DMS79 (cell line): Measurements from ENCODE around the gene TRIM32.

ENCODE experiments used
- DNase-seq: peaks from one replicate; lab custom pipeline; 2025; lab: John Stamatoyannopoulos, UW

TRIM32 gene

DNA sequence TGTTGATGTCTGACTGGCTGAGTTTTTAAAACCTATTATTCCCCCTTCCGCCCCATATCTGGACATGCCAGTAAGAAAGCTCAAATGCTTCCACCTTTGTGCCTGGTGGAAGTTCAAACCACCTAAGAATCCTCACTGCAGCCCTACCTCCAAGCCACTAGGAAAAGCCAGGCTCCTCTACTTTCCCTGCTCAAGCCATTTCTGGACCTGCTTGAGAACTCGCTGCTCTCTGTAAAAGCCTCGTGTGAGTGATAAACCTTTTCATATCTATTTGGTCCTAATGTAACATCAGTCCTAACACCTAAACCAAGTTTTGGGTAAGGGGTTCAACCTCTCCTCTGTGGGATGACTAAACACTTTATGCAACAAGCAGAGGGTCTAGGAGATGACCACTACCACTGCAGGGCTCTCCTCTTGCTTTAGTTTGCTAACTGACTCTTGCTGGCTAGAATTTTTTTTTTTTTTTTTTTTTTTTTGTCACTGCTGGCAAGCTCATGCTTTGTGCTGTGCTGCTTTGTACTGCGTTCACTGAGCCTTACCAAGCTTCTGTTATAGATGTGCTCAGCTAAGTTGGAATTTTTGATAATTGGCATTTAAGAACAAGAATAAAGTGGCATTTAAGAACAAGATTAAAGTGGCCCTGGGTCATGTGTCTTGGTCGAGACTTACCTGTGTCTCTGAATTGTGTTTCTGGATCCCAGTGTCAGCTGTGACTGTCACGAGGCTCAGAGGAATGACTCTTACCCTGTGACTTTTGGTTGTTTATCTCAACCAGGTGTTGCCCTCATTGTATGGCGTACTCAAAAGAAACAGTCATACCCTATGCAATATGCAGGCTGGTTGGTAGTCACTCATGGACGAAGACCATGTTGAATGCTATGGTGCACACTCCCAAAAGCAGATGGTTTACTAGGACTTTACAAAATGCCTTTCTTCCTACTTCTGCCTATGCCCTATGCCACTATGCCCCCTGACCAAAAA is 19.5 kb downstream of the TRIM32 start:
- no peak for DNase-seq

DNA sequence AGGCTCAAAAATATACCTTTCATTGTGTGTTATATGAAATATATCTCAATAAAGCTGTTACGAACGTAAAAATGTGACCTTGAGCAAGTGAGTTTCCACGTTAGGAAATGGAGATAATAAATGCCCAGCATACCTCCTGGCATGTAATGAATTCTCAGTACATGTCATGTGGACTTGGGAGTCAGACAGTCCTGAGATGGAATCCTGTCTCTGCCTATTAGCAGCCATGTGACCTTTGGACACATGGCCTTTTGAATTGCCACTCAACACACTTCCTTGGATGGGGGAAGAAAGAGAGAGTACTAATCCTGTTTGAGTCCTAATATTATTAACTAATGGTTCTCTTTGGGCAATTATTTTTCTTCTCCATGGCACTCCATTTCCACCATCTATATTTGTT is 25.7 kb downstream of the TRIM32 start:
- no peak for DNase-seq

GRCh38 chr9:116713271-116713670 is 26.2 kb downstream of the TRIM32 start:
- DNase-seq = peak; percentile 42

GRCh38 chr9:116715751-116716150 is 28.6 kb downstream of the TRIM32 start:
- DNase-seq = no peak

DNA sequence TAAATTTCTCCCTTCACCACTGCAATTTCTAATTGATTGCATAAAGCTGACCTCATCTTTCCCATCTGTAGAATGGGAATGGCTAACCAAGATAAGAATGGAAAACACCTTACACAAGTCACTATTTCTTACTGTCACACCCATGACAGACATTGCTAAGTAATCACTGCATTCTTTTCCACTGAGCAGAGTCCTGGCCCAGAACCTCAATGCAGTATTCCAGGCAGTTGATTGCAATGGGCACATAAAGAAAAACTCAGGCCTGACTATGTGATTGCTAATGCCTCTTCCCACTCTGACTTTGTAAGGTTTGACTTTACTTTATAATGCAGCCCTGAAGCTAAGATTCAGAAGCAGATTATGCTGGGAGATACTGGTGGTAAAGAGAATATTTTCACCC is 29.3 kb downstream of the TRIM32 start:
- no peak for DNase-seq

- no peak for DNase-seq
These were observed 30.0 kb downstream of the TRIM32 start for GRCh38 chr9:116717150-116717549.

GRCh38 chr9:116718111-116718510 is 31.0 kb downstream of the TRIM32 start:
- no peak for DNase-seq

GRCh38 chr9:116720111-116720510 is 33.0 kb downstream of the TRIM32 start:
- no peak for DNase-seq

GRCh38 chr9:116721411-116721810 is 34.3 kb downstream of the TRIM32 start:
- no peak for DNase-seq

DNA sequence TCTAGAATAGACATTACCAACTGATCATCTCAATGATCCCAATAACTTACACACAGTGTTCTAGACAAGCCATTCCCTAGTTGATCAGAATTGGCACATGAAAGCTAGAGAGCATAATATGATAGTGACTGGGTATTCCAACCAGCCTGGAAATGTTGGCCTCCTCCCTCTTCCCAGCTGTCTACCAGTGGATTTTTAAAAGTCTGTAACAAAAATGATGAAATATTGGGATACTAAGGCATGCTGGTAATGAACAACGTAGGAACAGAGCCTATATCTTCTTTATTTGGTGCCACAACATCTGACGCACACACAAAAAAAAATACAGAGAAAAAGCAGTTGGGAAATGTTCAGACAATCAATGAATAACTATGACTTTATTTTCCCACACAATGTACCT is 34.8 kb downstream of the TRIM32 start:
- no peak for DNase-seq

- no peak for DNase-seq
These were observed 37.0 kb downstream of the TRIM32 start for GRCh38 chr9:116724123-116724522.

DNA sequence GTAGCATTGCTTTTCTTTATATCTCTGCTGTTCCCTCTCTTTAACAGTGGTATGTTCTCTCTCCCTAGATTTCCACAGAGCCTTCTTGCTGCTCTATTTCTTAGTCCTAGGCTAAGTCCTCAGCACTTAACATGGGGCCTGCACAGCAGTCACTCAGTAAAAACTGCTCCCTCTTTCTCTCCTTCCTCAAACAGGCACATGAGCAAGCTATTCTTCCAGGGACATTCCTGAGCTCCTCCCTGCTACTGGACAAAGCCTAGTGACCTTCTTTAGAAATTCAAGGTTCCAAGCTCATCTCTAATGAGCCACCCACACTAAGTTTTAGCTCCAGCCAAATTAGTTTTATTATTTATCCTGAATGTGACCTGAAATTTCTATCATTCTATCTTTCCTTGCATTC is 39.5 kb downstream of the TRIM32 start:
- no peak for DNase-seq

DNA sequence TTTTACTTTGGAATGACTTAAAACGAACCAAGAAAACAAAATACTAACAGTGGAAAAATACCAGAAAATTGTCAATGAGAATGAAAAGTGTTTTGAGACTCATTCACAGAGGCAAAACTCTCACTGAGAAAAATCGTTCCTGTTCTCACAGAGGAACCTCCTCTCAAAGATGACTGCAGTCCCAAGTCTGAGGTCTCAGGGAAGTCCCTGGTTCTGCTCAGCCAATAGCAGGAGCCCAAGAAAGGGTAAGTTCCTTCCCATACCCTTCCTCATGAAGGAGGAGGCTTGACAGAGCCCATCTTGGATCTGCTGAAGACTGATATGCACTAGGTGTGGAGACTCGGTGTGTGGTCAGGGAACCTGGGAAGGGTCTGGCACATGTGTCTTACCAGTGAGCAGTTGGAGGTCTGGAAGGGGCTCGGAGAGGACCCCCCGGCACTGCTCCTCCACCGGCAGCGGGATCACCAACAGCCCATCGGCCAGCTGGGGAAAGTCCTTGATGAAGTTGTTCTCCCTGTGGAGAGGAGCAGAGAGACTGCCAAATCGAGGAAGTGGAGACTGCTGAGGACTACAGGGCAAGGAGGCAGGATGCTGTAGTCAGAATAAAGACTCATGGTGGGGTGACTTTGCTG is 46.0 kb downstream of the TRIM32 start:
- no peak for DNase-seq

DNA sequence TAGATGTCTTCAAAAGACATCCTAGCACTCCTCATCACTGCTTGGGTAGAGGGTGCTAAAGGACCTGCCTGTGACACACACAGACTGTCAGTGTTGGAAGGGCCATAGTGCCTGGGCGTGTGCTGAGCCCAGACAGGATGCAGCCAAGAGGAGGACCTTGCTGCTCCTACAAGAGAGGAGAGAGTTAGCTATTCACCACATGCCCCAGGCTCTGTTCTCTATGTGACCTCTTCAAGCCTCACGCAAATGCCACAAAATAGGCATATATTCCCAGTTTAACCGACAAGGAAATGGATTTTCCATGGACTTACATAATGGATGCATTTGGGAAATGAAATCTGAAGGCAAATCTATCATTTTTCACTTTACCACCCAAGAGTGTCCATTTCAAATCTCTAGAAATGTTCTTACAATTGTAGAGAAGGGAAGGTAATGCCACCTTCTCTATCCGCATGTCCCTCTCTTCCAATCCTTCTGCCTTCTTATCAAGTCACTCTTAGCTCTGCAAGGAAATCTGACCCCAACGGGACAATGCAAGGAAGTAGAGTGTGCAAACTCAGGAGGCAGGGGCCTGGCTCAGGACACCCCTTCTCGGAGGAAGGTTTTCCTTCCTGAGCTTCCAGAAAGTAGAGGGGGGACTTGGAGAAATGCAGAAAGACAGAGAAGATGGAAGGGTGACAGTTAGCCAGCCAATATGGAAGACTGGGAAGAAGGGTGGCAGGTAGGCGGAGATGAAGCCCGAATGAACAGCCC is 49.5 kb downstream of the TRIM32 start:
- DNase-seq = no peak

- peak; percentile 11 for DNase-seq
These were observed 50.0 kb downstream of the TRIM32 start for GRCh38 chr9:116737152-116737546.

DNA sequence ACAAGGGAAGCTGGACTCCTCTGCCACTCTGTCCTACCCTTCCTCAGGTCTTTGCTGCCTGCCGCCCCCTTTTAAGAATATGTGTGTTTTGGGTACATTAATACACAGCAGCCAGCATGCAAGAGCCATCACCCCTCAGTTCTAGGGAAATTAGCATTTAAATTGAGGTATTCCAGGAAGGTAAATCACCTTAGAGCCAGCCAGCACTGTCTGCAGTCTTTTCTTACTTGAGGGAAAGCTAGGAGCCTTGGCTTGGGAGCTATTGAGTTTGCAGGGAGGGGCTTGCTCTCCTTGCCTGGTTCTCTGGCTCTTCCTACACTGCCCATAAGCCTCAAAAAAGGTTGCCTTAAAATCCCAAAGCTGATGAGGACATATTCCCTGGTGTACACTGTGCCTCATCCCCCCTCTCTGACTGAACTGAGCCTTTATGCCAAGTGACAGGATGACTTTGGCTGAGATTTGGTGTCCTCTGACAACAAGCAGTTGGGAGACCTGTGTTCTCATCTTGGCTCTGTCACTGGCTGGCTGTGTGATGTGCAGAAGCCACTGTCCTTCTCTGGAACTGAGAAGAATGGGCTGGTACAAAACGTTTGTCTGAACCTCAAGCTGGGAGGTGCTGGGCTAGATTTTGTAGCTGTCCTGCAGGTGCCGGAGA is 54.1 kb downstream of the TRIM32 start:
- DNase-seq = no peak

- no peak for DNase-seq
These were observed 54.6 kb downstream of the TRIM32 start for GRCh38 chr9:116741742-116742141.

DNA sequence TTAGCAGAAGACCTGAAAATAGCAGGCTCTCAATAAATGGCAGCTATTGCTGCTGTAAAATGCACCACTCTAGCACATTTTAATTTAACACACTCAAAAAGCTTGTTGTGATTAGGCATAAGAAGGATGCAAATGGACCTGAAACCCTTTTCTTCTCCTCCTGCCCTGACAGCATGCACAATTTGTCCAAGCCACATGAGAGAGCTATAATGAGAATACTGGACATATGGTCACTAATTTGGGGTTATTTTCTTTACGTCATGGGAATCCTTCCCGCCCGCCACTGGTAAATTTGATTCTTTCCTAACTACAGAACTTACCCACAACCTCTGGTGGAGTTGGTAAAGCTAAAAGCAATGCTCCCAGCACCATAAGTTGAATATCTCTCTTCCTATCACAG is 62.1 kb downstream of the TRIM32 start:
- no peak for DNase-seq

DNA sequence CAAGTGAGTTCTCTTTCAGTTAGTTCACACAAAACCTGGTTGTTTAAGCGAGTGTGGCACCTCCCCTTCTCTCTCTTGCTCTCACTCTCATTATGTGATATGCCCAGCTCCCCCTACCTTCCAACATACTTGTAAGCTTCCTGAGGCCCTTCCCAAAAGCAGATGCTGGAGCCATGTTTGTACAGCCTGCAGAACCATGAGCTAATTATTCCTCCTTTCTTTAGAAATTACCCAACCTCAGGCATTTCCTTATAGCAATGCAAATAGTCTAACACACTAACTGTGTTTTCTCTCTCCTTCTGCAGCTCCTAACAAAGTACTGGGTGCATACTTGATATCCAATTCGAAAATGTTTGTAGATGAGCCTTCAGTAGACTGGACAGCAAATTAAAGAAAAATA is 62.7 kb downstream of the TRIM32 start:
- no peak for DNase-seq

GRCh38 chr9:116750510-116750909 is 63.4 kb downstream of the TRIM32 start:
- DNase-seq = no peak
